Body of pancreas (tissue), 4 donors: Measurements from ENCODE around the gene PLAAT2.

ENCODE experiments used
- POLR2A ChIP-seq, 3 donors: fragments of 450-650 bp; IDR thresholded peaks; one replicate each; pipeline ENCODE4 v1.6.1; 2016; ENCODE audit warnings: antibody characterized with exemption in 3 of 3, mild to moderate bottlenecking in 2 of 3
- TF ChIP-seq, protein P1 (sequence below), 7 experiments: fragments of 450-650 bp in 4 of 7; fragments of 200-600 bp in 3 of 7; sonication (generic) in 3 of 7; IDR thresholded peaks; one replicate each; pipeline ENCODE4 v1.5.1; 2016 to 2019; ENCODE audit warnings: antibody characterized with exemption in 7 of 7

DNA sequence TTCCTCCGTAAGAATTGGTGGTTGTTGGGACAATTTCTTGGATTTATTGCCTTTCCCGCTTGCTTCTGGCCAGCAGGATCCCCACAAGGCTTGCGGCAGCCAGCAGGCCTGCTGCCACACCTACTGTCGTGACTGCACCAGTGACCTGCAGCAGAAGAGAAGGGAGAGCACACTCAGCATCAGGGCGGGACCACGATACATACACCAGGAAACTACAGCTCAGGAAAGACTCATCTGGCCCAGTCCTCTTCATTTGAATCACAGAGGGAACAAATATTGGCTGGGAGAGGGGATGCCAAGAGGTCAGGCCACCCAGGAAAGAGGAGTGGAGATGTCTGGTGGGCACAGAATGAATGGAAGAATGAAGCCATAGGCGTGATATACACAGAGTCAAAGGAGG lies 10.3 kb downstream of the PLAAT2 start:
- TF ChIP-seq, protein P1, sequence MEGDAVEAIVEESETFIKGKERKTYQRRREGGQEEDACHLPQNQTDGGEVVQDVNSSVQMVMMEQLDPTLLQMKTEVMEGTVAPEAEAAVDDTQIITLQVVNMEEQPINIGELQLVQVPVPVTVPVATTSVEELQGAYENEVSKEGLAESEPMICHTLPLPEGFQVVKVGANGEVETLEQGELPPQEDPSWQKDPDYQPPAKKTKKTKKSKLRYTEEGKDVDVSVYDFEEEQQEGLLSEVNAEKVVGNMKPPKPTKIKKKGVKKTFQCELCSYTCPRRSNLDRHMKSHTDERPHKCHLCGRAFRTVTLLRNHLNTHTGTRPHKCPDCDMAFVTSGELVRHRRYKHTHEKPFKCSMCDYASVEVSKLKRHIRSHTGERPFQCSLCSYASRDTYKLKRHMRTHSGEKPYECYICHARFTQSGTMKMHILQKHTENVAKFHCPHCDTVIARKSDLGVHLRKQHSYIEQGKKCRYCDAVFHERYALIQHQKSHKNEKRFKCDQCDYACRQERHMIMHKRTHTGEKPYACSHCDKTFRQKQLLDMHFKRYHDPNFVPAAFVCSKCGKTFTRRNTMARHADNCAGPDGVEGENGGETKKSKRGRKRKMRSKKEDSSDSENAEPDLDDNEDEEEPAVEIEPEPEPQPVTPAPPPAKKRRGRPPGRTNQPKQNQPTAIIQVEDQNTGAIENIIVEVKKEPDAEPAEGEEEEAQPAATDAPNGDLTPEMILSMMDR (IDR thresholded peaks at IDR 0.05): no peak
- TF ChIP-seq POLR2A (IDR thresholded peaks at IDR 0.05): no peak
